Colonic mucosa (tissue), 4 donors: ENCODE measurements around the gene SLFN12. TPM values are rescaled to one million over a fixed set of nuclear protein-coding genes. Genes with fewer than 3 reads are reported as not detected.

ENCODE experiments used
- DNase-seq: peaks from one replicate; pipeline ENCODE4 v3.0.0-alpha.2; 2020
- H3K27ac ChIP-seq: fragments of 200-600 bp; one replicate; pipeline ENCODE4 v1.8.0; 2021
- H3K27me3 ChIP-seq: fragments of 200-600 bp; one replicate; pipeline ENCODE4 v1.8.0; 2021
- H3K36me3 ChIP-seq: fragments of 200-600 bp; one replicate; pipeline ENCODE4 v1.8.0; 2021
- H3K4me1 ChIP-seq: fragments of 200-600 bp; one replicate; pipeline ENCODE4 v1.8.0; 2021; ENCODE audit warnings: mild to moderate bottlenecking
- H3K4me3 ChIP-seq: fragments of 200-600 bp; one replicate; pipeline ENCODE4 v1.8.0; 2021
- H3K9ac ChIP-seq, 2 donors: one replicate each; pipeline ENCODE4 v1.7.0; 2013; ENCODE audit warnings: control low read depth in 2 of 2, low read depth in 2 of 2, low read length in 2 of 2
- H3K9me3 ChIP-seq: fragments of 200-600 bp; one replicate; pipeline ENCODE4 v1.8.0; 2021
- CTCF ChIP-seq: fragments of 200-600 bp; IDR thresholded peaks from one replicate; pipeline ENCODE4 v1.8.0; 2022; ENCODE audit warnings: antibody characterized with exemption, mild to moderate bottlenecking
- intact Hi-C: fragments of 100-400 bp; cut with DNase I; formaldehyde crosslinking; loops from one replicate; pipeline ENCODE4 v1.14.1; 2022
- total RNA-seq, 2 donors: library from RNA; stranded (reverse); fragmentation: NEBNext Ultra II Directional in 1 of 2; extraction: Animal tissue kit (Norgen Biotek cat#: 25700) in 1 of 2; gene quantifications; one replicate each; pipeline ENCODE4 v1.2.1, GENCODE V29; 2021
- donor health status: healthy.
- donor health status: DM: no; HTN: no; CAD: no.
- donor health status: DM: no; HTN: no; CAD: no.

Gene SLFN12
- total RNA-seq, 2 donors from 2014 or later = 1.3 to 2.0 TPM

- Histone ChIP-seq H3K27me3 (peaks cover 9% of the 10 kb centered on the region), H3K4me1 (no peaks in the 10 kb centered on the region), H3K36me3 (no peaks in the 10 kb centered on the region), H3K27ac (no peak overlapping the region), H3K9ac (no peak overlapping the region), H3K9me3 (no peaks in the 10 kb centered on the region), H3K4me3 (no peak overlapping the region)
- intact Hi-C loops = no loop called here
- TF ChIP-seq CTCF = no peak
- DNase-seq = no peak
These were observed 54.6 kb downstream of the SLFN12 start for GRCh38 chr17:35377706-35378105.

- intact Hi-C loops = no loop called here
- Histone ChIP-seq H3K27me3 (peaks cover 9% of the 10 kb centered on the region), H3K9me3 (no peaks in the 10 kb centered on the region), H3K36me3 (no peaks in the 10 kb centered on the region), H3K4me1 (no peaks in the 10 kb centered on the region), H3K4me3 (no peak overlapping the region), H3K9ac (no peak overlapping the region), H3K27ac (no peak overlapping the region)
- no peak for TF ChIP-seq CTCF
- no peak for DNase-seq
These were observed 55.2 kb downstream of the SLFN12 start for GRCh38 chr17:35377068-35377467.

GRCh38 chr17:35376245-35376644 lies 56.1 kb downstream of the SLFN12 start:
- intact Hi-C loops = no loop called here
- H3K4me3 ChIP-seq = no peak overlapping the region
- no peaks in the 10 kb centered on the region for H3K9me3 ChIP-seq
- H3K36me3 ChIP-seq = no peaks in the 10 kb centered on the region
- peaks cover 9% of the 10 kb centered on the region for H3K27me3 ChIP-seq
- DNase-seq = no peak
- no peak for TF ChIP-seq CTCF
- H3K9ac ChIP-seq = no peak overlapping the region
- no peaks in the 10 kb centered on the region for H3K4me1 ChIP-seq
- H3K27ac ChIP-seq = peak overlapping the region; percentile 9

- Histone ChIP-seq H3K9ac (peak overlapping the region in 1 of 2 donors; percentile 76), H3K36me3 (no peaks in the 10 kb centered on the region), H3K27ac (peak overlapping the region; percentile 69), H3K9me3 (no peaks in the 10 kb centered on the region), H3K4me1 (no peaks in the 10 kb centered on the region), H3K27me3 (peaks cover 9% of the 10 kb centered on the region), H3K4me3 (peak overlapping the region; percentile 49)
- TF ChIP-seq CTCF = no peak
- intact Hi-C loops = no loop called here
- DNase-seq = no peak
These were observed 57.4 kb downstream of the SLFN12 start for GRCh38 chr17:35374766-35375344.

- Histone ChIP-seq H3K9ac (peak overlapping the region; percentile 76 to 88), H3K36me3 (no peaks in the 10 kb centered on the region), H3K27me3 (peaks cover 9% of the 10 kb centered on the region), H3K9me3 (no peaks in the 10 kb centered on the region), H3K27ac (peak overlapping the region; percentile 69), H3K4me1 (no peaks in the 10 kb centered on the region), H3K4me3 (peak overlapping the region; percentile 49)
- TF ChIP-seq CTCF = no peak
- intact Hi-C loops = no loop called here
- DNase-seq = peak; percentile 37
These were observed 58.1 kb downstream of the SLFN12 start for GRCh38 chr17:35373984-35374765.
